ENCODE data around the gene TIFAB. TPM values are rescaled to one million over a fixed set of nuclear protein-coding genes. Genes with fewer than 3 reads are reported as not detected.

TIFAB gene
- total RNA-seq, 1 donor from 2014 or later, result not detected

- FAIRE-seq (no peak), DNase-seq (ENCODE audit: low read depth) (peak; percentile 58)
- no peaks in the 10 kb centered on the region for H3K36me3 ChIP-seq (ENCODE audit: control insufficient read depth, insufficient read depth, low read length)
- no peak for TF ChIP-seq CTCF (IDR thresholded peaks at IDR 0.05; ENCODE audit: insufficient read depth, low read length, severe bottlenecking)
- no peak overlapping the region for H3K4me3 ChIP-seq (ENCODE audit: low read depth, low read length)
- peaks cover 6% of the 10 kb centered on the region for H3K27me3 ChIP-seq (ENCODE audit: control insufficient read depth, insufficient read depth, low read length)
Observed at GRCh38 chr5:135437796-135438560, 14.2 kb downstream of the TIFAB start.

GRCh38 chr5:135437422-135437795, 14.7 kb downstream of the TIFAB start:
- no peak for DNase-seq (ENCODE audit: low read depth)

DNA sequence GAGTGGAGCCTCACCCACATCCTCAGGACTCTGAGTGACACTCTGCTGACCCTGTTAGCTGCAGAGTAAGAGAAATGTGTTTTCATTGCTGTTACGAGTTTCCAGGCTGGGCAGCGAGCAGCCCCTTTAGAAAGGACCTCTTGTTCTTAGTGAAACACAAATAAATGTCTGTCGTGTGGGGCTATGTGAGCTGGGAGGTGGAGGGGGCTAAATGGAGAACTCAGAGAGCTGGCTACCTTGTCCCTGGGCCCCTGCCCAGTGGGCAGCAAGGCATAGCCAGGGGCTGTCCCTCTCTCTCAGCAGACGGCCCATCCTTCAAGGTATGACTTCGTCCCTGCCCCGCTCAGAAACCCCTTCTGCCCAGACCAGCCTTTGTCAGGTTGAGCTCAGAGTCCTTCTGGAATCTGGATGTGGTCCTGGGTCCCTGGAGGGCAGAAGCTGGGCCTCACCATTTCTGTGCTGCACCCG, 15.2 kb downstream of the TIFAB start:
- no peak for DNase-seq (ENCODE audit: low read depth)
- Histone ChIP-seq H3K36me3 (ENCODE audit: control insufficient read depth, insufficient read depth, low read length) (no peaks in the 10 kb centered on the region), H3K27me3 (ENCODE audit: control insufficient read depth, insufficient read depth, low read length) (peaks cover 7% of the 10 kb centered on the region), H3K4me3 (ENCODE audit: low read depth, low read length) (no peak overlapping the region)
- FAIRE-seq, result no peak
- TF ChIP-seq CTCF (IDR thresholded peaks at IDR 0.05; ENCODE audit: insufficient read depth, low read length, severe bottlenecking), result no peak

More at GRCh38 chr5:135437422-135437795, 14.7 kb downstream of the TIFAB start:
- no peak for TF ChIP-seq CTCF (IDR thresholded peaks at IDR 0.05; ENCODE audit: insufficient read depth, low read length, severe bottlenecking)
- Histone ChIP-seq H3K36me3 (ENCODE audit: control insufficient read depth, insufficient read depth, low read length) (no peaks in the 10 kb centered on the region), H3K27me3 (ENCODE audit: control insufficient read depth, insufficient read depth, low read length) (peaks cover 6% of the 10 kb centered on the region), H3K4me3 (ENCODE audit: low read depth, low read length) (no peak overlapping the region)
- no peak for FAIRE-seq

DNA sequence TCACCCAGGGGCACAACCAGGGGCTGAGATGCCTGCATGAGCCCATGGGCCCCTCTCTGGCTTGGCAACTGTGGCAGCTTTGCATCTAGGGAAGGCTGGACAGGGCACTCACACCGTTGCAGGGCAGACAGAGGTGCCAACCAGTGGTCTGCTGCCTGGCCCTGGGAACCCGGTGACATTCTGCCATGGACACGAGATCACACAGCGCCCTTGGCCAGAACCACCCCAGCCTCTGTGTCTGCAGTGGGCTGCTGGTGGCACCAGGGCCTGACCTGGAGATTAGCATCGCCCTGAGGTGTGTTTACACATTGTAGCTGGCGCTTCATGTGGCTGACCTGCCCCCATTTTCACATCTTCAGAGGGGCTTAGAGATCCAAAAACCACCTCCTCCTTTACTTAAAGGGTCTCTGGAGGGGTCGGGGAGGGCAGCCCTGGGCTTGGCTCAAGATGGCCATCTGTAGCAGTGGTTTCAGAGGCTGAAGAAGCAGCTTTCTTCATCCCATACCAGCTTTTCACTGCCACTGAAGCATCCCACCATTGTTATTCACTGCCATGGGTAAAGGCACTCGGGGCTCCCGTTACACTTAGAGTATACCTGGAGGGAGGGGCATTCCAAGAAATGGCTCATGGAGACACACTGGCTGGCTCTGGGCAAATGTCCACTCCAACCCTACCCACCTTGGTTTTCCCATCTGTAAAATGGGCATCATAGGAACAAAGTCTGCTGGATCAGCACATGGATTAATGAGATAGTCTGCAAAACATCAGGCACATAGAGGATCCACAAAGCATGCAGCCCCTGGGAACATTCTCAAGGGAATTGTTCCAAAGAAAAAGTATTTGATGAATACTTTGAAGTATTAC, 16.5 kb downstream of the TIFAB start:
- no peak for DNase-seq (ENCODE audit: low read depth)
- no peak for FAIRE-seq
- no peak overlapping the region for H3K4me3 ChIP-seq (ENCODE audit: low read depth, low read length)
- H3K36me3 ChIP-seq (ENCODE audit: control insufficient read depth, insufficient read depth, low read length), result no peaks in the 10 kb centered on the region
- no peak for TF ChIP-seq CTCF (IDR thresholded peaks at IDR 0.05; ENCODE audit: insufficient read depth, low read length, severe bottlenecking)
- peaks cover 7% of the 10 kb centered on the region for H3K27me3 ChIP-seq (ENCODE audit: control insufficient read depth, insufficient read depth, low read length)

- H3K4me3 ChIP-seq (ENCODE audit: low read depth, low read length), result no peak overlapping the region
- H3K36me3 ChIP-seq (ENCODE audit: control insufficient read depth, insufficient read depth, low read length), result no peaks in the 10 kb centered on the region
- no peak for TF ChIP-seq CTCF (IDR thresholded peaks at IDR 0.05; ENCODE audit: insufficient read depth, low read length, severe bottlenecking)
- FAIRE-seq (no peak), DNase-seq (ENCODE audit: low read depth) (no peak)
- H3K27me3 ChIP-seq (ENCODE audit: control insufficient read depth, insufficient read depth, low read length), result peaks cover 7% of the 10 kb centered on the region
Observed at GRCh38 chr5:135434591-135435466, 17.3 kb downstream of the TIFAB start.
